ENCODE results near the gene SLC29A2. TPM values are rescaled to one million over a fixed set of nuclear protein-coding genes. Genes with fewer than 3 reads are reported as not detected.

The SLC29A2 gene
- total RNA-seq, 1 donor = under 0.01 TPM

DNA sequence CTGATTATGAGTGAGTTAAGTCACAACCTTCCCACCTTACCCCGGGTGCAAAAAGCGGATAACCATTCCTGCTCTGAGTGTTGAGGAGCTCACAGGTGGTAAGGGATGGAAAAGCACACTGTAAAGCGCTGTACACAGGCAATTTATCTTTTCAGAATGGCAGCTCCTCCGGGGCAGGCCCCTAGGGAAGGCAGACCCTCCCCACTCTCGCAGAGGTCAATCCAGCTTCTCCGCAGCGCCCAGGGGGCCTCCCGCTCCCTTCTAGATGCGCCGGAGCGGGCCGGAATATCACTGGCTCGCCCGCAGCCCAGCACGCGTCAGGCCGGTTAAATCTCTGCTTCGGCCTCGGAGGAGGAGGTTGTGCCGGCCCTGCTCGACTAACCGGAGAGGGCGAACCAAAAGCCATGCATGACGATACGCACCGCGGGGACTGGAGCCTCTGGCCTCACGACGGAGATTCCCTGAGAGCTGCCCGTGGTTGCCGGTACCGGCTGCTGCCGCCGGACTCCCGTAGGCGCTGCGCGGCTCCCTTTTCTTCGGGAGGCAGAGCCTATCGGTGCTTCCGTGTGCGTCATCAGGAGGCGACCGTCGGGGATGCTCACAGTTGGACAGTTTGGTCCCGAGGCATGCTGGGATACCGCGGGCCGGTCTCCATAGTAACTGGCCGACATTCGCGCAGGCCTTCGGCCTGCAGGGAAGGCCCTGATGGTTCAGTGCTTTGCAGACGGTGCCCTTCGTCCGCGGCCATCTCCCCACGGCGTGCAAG, 26.8 kb downstream of the SLC29A2 start, which contains the start of gene BRMS1:
Gene BRMS1 (minus strand): TSS at position 555 of the 766 bp plus-strand sequence. CDS start 2,870 bp downstream, outside the sequence.
- H3K4me3 ChIP-seq (ENCODE audit: insufficient read depth, low read length) = peak within 1 kb of the TSS; percentile 95
- H2AFZ ChIP-seq (ENCODE audit: low read length) = peak within 1 kb of the TSS; percentile 89
- H3K79me2 ChIP-seq (ENCODE audit: insufficient read depth, low read length) = peaks cover 40% of the 10 kb centered on the region
- peaks cover 7% of the 10 kb centered on the region for H4K20me1 ChIP-seq (ENCODE audit: insufficient read depth, low read length)
- H3K36me3 ChIP-seq (ENCODE audit: insufficient read depth, low read length) = peaks cover 29% of the 10 kb centered on the region
- peak within 1 kb of the TSS; percentile 84 for H3K27ac ChIP-seq (ENCODE audit: low read depth, low read length)
- TF ChIP-seq, protein P1, sequence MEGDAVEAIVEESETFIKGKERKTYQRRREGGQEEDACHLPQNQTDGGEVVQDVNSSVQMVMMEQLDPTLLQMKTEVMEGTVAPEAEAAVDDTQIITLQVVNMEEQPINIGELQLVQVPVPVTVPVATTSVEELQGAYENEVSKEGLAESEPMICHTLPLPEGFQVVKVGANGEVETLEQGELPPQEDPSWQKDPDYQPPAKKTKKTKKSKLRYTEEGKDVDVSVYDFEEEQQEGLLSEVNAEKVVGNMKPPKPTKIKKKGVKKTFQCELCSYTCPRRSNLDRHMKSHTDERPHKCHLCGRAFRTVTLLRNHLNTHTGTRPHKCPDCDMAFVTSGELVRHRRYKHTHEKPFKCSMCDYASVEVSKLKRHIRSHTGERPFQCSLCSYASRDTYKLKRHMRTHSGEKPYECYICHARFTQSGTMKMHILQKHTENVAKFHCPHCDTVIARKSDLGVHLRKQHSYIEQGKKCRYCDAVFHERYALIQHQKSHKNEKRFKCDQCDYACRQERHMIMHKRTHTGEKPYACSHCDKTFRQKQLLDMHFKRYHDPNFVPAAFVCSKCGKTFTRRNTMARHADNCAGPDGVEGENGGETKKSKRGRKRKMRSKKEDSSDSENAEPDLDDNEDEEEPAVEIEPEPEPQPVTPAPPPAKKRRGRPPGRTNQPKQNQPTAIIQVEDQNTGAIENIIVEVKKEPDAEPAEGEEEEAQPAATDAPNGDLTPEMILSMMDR (IDR thresholded peaks at IDR 0.05; ENCODE audit: extremely low read depth, low read depth, low read length) = no peak
- H3K4me2 ChIP-seq (ENCODE audit: insufficient read depth, low read length) = peak within 1 kb of the TSS; percentile 90
- no peaks in the 10 kb centered on the region for H3K9me3 ChIP-seq (ENCODE audit: low read depth, low read length)
- peaks cover 30% of the 10 kb centered on the region for H3K4me1 ChIP-seq (ENCODE audit: insufficient read depth, low read length)
- DNase-seq (ENCODE audit: insufficient read length, low spot score, missing footprints) = peak; percentile 99
- no peaks in the 10 kb centered on the region for H3K27me3 ChIP-seq (ENCODE audit: insufficient read depth, low read length)

DNA sequence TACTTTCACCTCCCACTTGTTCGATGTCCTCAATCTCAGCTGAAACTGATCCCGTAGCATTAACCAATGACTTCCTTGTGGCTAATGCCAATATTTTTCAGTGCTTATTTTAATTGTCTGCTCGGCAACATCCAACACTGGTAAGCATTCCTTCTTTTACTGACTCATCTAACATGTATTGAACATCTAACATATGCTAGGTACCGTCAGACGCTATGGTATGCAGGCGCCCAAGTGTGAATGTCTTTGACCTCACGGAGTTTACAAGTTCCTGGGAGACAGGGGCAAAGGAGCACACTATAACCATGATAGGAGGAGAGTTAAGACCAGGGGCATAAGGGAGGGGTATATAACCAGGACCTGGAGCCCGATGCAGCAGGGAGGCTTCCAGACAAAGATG, 28.4 kb downstream of the SLC29A2 start:
- Histone ChIP-seq H3K4me2 (ENCODE audit: insufficient read depth, low read length) (no peak overlapping the region), H3K27me3 (ENCODE audit: insufficient read depth, low read length) (no peaks in the 10 kb centered on the region), H3K9me3 (ENCODE audit: low read depth, low read length) (no peaks in the 10 kb centered on the region), H3K36me3 (ENCODE audit: insufficient read depth, low read length) (peaks cover 38% of the 10 kb centered on the region), H4K20me1 (ENCODE audit: insufficient read depth, low read length) (peaks cover 7% of the 10 kb centered on the region), H3K27ac (ENCODE audit: low read depth, low read length) (no peak overlapping the region), H2AFZ (ENCODE audit: low read length) (no peak overlapping the region), H3K4me1 (ENCODE audit: insufficient read depth, low read length) (peaks cover 30% of the 10 kb centered on the region), H3K79me2 (ENCODE audit: insufficient read depth, low read length) (peaks cover 40% of the 10 kb centered on the region), H3K4me3 (ENCODE audit: insufficient read depth, low read length) (no peak overlapping the region)
- no peak for DNase-seq (ENCODE audit: insufficient read length, low spot score, missing footprints)
- TF ChIP-seq, protein P1 (IDR thresholded peaks at IDR 0.05; ENCODE audit: extremely low read depth, low read depth, low read length) = no peak

DNA sequence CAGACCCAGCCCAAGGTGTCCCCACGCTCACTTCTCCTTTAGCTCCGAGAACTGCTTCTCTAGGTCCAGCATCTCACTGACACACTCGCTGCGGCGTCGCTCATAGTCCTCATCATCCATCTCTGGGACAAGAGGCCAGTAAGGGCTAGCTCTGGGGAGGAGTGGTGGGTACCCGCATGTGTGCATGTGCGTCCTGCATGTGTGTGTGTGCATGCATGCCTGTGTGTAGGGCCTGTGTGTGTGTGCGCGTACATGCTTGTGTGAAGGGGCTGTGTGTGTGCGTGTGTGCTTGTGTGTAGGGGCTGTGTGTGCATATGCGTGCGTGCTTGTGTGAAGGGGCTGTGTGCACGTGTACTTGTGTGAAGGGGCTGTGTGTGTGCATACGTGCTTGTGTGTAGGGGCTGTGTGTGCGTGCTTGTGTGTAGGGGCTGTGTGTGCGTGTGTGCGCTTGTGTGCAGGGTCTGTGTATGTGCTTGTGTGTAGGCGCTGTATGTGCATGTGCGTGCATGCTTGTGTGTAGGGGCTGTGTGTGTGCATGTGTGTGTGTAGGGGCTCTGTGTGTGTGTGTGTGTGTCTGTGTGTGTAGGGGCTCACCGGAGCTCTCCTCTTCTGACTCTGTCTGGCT, 29.9 kb downstream of the SLC29A2 start:
- Histone ChIP-seq H3K79me2 (ENCODE audit: insufficient read depth, low read length) (peaks cover 37% of the 10 kb centered on the region), H4K20me1 (ENCODE audit: insufficient read depth, low read length) (peaks cover 11% of the 10 kb centered on the region), H3K4me2 (ENCODE audit: insufficient read depth, low read length) (no peak overlapping the region), H3K9me3 (ENCODE audit: low read depth, low read length) (no peaks in the 10 kb centered on the region), H3K4me3 (ENCODE audit: insufficient read depth, low read length) (no peak overlapping the region), H3K36me3 (ENCODE audit: insufficient read depth, low read length) (peaks cover 45% of the 10 kb centered on the region), H3K4me1 (ENCODE audit: insufficient read depth, low read length) (peaks cover 43% of the 10 kb centered on the region), H3K27me3 (ENCODE audit: insufficient read depth, low read length) (no peaks in the 10 kb centered on the region), H2AFZ (ENCODE audit: low read length) (no peak overlapping the region), H3K27ac (ENCODE audit: low read depth, low read length) (no peak overlapping the region)
- TF ChIP-seq, protein P1 (IDR thresholded peaks at IDR 0.05; ENCODE audit: extremely low read depth, low read depth, low read length) = no peak
- DNase-seq (ENCODE audit: insufficient read length, low spot score, missing footprints) = peak; percentile 58
